ENCODE measurements around the gene GLP1R.

Gene GLP1R

DNA sequence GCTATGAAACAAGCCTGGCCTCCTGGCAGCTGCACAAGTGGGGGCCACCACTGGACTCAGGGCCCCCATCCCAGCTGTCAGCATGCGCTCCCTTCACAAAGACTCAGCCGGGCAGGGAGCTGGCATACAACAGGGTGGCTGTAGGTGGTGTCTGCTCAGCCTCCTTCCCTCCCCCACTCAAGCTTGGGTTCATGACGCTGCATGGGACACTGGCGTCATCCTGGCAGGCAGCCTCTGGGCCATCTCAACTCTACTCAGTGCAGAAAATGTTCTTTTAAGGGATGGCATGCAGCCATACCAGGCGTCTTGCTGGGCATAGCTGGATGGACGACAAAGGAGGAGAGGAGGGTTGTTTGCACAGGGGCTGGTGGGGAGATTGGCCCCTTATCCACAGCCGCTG lies 35.9 kb downstream of the GLP1R start:
- Mint-ChIP-seq H3K9me3 (no peaks in the 10 kb centered on the region), H3K4me3 (no peak overlapping the region), H3K36me3 (no peaks in the 10 kb centered on the region), H3K27ac (no peak overlapping the region), H3K4me1 (peaks cover 25% of the 10 kb centered on the region)
- DNase-seq (ENCODE audit: low spot score in 2 of 2), result peak in 1 of 2 donors; percentile 42
- no peak for ATAC-seq

DNA sequence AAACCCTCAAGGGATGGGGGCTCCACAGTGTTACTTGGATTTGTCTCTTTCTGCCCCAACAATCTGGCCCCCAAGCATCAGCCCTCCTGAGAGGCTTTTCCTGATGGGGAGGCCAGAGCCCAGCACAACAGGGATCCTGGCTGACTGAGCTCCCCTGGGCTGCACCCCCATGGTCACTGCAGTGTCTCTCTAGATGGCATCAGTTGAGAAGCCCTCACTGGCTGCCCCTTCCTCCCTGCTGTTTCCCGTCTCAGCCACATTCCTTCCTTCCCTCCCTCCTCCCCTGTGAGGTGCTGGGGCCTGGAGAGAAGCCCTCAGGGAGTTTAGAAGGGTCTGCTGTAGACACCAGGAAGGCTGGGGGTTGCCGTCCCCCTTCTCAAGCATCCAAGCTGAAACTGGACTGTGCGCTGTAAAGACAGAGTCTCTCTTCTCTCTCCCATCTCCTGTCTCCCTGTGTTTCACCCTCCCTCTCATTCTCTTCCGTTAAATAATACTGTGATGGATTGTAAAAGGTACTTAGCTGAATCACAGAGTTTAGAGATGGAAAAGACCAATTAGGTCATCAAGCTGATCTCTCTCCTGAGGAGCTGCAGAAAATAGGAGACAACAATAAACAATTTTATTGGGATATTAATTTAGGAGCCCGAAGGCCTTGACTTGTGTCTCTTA lies 36.7 kb downstream of the GLP1R start:
- Mint-ChIP-seq H3K4me3 (no peak overlapping the region), H3K36me3 (no peaks in the 10 kb centered on the region), H3K9me3 (no peaks in the 10 kb centered on the region), H3K27ac (no peak overlapping the region), H3K4me1 (peaks cover 25% of the 10 kb centered on the region)
- DNase-seq (ENCODE audit: low spot score in 2 of 2) (peak in 1 of 2 donors; percentile 48), ATAC-seq (no peak)

DNA sequence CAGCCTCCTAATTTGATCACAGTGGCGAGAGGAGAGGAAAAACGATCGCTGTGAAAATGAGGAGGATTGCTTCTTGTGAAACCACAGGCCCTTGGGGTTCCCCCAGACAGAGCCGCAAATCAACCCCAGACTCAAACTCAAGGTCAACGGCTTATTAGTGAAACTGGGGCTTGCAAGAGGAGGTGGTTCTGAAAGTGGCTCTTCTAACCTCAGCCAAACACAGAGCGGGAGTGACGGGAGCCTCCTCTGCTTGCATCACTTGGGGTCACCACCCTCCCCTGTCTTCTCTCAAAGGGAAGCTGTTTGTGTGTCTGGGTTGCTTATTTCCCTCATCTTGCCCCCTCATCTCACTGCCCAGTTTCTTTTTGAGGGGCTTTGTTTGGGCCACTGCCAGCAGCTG lies 37.7 kb downstream of the GLP1R start:
- Mint-ChIP-seq H3K9me3 (no peaks in the 10 kb centered on the region), H3K4me1 (peaks cover 25% of the 10 kb centered on the region), H3K4me3 (peak overlapping the region; percentile 19), H3K27ac (no peak overlapping the region), H3K36me3 (no peaks in the 10 kb centered on the region)
- ATAC-seq (peak; percentile 88), DNase-seq (ENCODE audit: low spot score in 2 of 2) (peak in 1 of 2 donors; percentile 76)

DNA sequence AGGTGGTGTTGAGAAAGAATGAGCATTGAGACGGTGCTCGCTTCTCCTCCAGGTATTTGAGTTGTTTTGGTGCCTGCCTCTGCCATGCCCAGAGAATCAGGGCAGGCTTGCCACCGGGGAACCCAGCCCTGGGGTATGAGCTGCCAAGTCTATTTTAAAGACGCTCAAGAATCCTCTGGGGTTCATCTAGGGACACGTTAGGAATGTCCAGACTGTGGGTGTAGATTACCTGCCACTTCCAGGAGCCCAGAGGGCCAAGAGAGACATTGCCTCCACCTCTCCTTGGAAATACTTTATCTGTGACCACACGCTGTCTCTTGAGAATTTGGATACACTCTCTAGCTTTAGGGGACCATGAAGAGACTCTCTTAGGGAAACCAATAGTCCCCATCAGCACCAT lies 38.1 kb downstream of the GLP1R start:
- Mint-ChIP-seq H3K4me1 (peaks cover 25% of the 10 kb centered on the region), H3K27ac (no peak overlapping the region), H3K9me3 (no peaks in the 10 kb centered on the region), H3K4me3 (peak overlapping the region; percentile 19), H3K36me3 (no peaks in the 10 kb centered on the region)
- DNase-seq (ENCODE audit: low spot score in 2 of 2) (no peak), ATAC-seq (no peak)

DNA sequence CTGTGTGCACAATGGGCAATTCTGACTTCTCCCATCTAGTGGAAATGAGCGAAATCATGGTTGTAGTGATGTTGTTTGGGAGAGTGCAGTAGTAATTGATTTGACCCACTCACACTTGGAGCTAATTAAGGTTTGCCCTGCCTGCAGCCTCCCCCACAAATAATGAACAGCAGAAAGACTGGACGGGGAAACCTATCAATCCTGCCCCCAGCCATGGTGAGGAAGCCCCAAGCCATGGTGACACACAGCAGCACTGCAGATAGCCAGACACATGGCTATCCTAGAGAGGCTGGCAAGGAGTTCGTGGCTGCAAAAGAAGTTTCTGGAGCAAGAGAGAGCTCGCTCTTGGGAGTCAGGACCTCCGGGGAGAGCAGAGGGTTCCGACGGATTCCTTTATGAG lies 38.6 kb downstream of the GLP1R start:
- H3K36me3 Mint-ChIP-seq, result no peaks in the 10 kb centered on the region
- DNase-seq (ENCODE audit: low spot score in 2 of 2) (peak in 1 of 2 donors; percentile 41), ATAC-seq (no peak)
- H3K4me1 Mint-ChIP-seq, result peaks cover 25% of the 10 kb centered on the region
- no peak overlapping the region for H3K4me3 Mint-ChIP-seq
- no peaks in the 10 kb centered on the region for H3K9me3 Mint-ChIP-seq
- H3K27ac Mint-ChIP-seq, result no peak overlapping the region

DNA sequence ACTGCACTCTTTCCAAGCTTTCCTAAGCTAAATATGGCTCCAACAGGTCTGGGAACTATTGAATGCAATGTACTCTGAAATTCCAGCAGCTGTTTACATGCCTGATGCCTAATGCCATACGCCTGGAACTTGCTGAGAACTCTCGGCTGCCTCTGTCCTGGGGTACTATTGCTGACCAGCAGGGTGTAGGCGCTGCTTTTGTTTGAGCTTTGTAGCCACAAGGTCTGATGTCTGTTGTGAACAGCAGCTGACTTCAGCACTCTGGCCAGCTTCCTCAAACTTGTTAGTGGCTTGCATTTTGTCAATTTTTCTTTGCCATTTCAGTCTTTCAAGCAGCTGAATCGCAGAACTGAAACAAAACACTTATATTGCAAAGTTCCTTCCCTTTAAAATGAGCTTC lies 39.8 kb downstream of the GLP1R start:
- no peaks in the 10 kb centered on the region for H3K9me3 Mint-ChIP-seq
- H3K4me3 Mint-ChIP-seq, result no peak overlapping the region
- H3K36me3 Mint-ChIP-seq, result no peaks in the 10 kb centered on the region
- ATAC-seq (no peak), DNase-seq (ENCODE audit: low spot score in 2 of 2) (no peak)
- no peak overlapping the region for H3K27ac Mint-ChIP-seq
- peaks cover 21% of the 10 kb centered on the region for H3K4me1 Mint-ChIP-seq

DNA sequence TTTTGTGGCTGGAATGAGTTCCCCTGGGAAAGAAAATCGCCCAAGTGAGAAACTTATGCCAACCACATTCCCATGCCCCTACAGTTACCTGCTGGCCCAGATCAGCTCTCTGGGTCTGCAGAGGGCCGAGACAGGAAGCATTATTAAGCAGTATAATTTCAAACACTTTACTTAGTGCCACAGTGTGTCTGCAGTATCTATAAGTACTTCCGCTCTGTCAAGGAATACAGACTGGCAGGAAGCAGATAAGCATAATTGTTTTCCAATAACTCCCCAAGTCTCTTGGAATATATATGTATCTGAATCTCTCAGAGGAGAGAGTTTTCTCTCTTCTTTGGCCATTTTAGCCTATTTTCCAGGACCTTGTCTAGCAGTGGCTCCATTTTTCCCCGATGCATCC lies 41.5 kb downstream of the GLP1R start:
- no peak overlapping the region for H3K27ac Mint-ChIP-seq

DNA sequence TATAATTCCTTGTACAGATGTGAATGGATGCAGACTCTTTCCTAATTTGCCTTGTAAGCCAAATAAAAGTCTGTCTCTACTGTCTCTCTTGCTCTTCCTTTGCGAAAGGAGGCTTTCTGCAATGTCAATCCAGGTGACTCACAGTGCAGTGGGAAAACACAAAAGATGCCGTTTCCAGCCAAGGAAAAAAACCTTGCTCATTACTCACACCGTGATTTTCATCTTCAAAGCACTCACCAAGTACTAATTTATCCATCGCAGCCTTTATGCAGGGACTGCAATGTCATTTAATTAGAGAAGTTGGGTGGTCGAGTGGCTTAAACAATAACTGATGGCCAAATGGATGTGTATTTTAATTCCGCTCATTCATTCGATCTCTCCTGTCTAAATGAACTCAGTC lies 42.6 kb downstream of the GLP1R start:
- no peak overlapping the region for H3K27ac Mint-ChIP-seq
- H3K4me1 Mint-ChIP-seq, result peaks cover 10% of the 10 kb centered on the region
- H3K9me3 Mint-ChIP-seq, result no peaks in the 10 kb centered on the region
- H3K36me3 Mint-ChIP-seq, result no peaks in the 10 kb centered on the region
- no peak for DNase-seq (ENCODE audit: low spot score in 2 of 2)
- H3K4me3 Mint-ChIP-seq, result no peak overlapping the region
- ATAC-seq, result no peak

More for the DNA sequence above, 41.5 kb downstream of the GLP1R start:
- Mint-ChIP-seq H3K9me3 (no peaks in the 10 kb centered on the region), H3K4me1 (peaks cover 16% of the 10 kb centered on the region), H3K4me3 (no peak overlapping the region), H3K36me3 (no peaks in the 10 kb centered on the region)
- DNase-seq (ENCODE audit: low spot score in 2 of 2) (no peak), ATAC-seq (no peak)

DNA sequence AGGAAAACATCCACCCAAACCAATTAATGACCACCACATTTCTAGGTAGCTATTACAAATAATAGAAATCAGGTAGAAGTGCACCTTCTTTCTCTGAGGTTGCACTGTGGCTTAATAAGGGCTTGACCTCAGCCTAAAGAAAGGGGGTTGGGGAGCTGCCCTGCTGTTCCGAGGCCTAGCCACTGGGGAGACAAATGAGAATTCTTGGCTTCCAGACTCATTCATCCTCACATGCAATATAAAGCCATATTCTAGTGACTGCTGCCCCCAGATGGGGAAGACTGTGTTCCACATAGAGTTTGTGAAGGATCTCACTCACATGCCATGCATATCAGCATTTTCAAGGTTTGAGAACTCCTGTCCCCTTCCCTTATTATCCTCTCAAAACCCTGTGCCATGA lies 43.5 kb downstream of the GLP1R start:
- no peaks in the 10 kb centered on the region for H3K9me3 Mint-ChIP-seq
- ATAC-seq (no peak), DNase-seq (ENCODE audit: low spot score in 2 of 2) (no peak)
- no peak overlapping the region for H3K27ac Mint-ChIP-seq
- no peaks in the 10 kb centered on the region for H3K36me3 Mint-ChIP-seq
- no peak overlapping the region for H3K4me3 Mint-ChIP-seq
- H3K4me1 Mint-ChIP-seq, result peaks cover under 1% of the 10 kb centered on the region

DNA sequence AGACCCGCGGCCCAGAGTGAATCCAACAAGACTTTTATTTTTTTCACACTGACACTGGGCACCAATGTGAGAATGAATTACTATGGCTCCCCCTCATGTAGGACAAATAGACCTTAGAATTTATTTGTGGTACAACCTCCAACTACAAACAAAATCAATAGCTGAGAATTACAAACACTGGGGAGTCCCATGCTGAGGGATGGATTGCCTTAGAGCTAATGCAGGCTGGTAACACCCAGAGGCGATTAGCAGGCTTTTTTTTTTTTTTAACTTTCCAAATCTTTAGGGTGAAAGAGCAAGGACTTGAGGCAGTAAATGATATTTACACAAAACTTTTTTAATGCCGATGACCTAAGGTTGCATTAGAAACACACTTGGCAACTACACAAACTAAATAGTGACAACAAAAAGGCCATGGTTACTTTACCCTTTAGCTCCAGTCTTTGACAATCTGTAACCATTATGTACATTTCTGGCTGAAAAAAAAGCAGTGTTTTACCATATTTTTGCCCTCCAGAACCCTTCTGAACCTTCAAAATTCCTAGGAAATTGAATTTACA lies 44.6 kb downstream of the GLP1R start:
- Mint-ChIP-seq H3K36me3 (no peaks in the 10 kb centered on the region), H3K4me1 (no peaks in the 10 kb centered on the region), H3K4me3 (no peak overlapping the region), H3K9me3 (no peaks in the 10 kb centered on the region), H3K27ac (no peak overlapping the region)
- DNase-seq (ENCODE audit: low spot score in 2 of 2) (no peak), ATAC-seq (no peak)

DNA sequence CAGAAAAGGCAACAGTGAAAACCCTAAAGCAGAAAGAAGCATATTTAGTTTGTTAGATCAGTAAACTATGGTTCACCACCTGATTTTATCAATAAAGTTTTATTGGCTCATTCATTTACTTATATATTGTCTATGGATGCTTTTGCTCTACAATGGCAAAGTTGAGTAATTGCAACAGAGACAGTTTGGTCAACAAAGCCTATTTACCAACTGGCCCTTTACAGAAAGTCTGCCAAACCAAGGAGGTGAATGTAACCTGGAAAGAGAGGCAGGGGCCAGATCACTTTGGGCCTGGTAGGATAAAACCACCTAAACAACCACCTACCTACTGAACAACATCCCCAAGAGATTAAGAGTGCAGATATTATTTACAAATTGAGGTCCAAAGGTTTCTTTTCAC lies 47.0 kb downstream of the GLP1R start:
- ATAC-seq, result no peak
- Mint-ChIP-seq H3K27ac (no peak overlapping the region), H3K36me3 (no peaks in the 10 kb centered on the region), H3K9me3 (no peaks in the 10 kb centered on the region), H3K4me1 (peaks cover 6% of the 10 kb centered on the region), H3K4me3 (no peak overlapping the region)
- DNase-seq (ENCODE audit: low spot score in 2 of 2), result no peak

DNA sequence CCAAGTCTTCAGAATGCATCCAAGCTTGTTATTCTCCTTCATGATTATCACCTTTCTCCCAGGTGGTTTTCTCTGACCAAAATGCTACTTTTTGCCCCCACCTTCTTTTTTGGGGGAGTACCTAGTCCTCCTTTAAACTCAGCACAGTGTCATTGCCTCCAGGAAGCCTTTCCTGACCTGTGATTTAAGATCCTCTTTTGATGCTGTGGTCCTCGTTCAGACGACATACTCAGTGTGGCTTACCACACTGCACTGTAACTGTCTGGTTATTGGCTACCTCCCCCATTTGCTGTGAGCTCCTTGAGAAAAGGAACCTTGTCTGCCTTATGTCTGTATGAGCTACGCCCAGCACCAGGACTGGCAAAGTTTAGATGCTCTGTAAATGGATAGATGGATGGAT lies 51.8 kb downstream of the GLP1R start:
- Mint-ChIP-seq H3K27ac (no peak overlapping the region), H3K36me3 (peaks cover 8% of the 10 kb centered on the region), H3K4me3 (no peak overlapping the region), H3K9me3 (no peaks in the 10 kb centered on the region), H3K4me1 (peaks cover 18% of the 10 kb centered on the region)
- no peak for DNase-seq (ENCODE audit: low spot score in 2 of 2)
- peak; percentile 46 for ATAC-seq

DNA sequence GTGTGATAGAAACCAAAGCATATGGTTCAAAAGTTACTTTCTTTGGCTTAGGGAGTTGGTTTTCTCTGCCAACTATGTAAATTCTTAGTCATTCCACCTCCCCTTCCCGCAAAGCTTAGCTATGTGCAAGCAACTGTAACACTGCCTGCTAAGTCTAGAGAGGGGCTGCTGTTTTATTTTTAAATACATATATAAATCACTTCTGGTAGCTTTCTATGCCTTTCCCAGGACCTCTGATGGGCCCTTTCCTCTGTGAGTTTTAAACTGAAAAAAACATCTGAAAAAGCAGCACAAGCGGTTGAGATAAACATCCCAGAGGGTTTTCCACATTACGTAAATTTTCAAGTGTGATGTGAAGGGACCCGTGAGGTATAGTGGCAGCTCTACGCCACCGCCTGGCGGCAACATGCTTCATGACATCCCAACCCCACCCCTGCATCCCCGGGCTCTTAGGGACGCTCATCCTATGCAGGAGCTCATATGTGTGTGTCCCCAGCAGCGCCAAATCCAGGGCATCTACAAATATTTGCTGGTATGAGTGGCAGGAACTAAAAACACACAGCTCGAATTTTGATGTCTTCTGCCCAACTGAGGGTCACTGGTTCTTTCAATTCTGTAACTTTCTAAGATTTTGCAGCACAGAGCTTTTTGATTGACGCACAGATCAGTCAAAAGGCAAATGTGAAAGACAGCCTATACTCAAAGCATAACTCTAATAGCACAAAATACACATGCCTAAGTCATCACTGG lies 53.7 kb downstream of the GLP1R start:
- H3K36me3 Mint-ChIP-seq, result peaks cover 11% of the 10 kb centered on the region
- H3K9me3 Mint-ChIP-seq, result no peaks in the 10 kb centered on the region
- ATAC-seq (peak; percentile 32), DNase-seq (ENCODE audit: low spot score in 2 of 2) (no peak)
- H3K27ac Mint-ChIP-seq, result no peak overlapping the region
- no peak overlapping the region for H3K4me3 Mint-ChIP-seq
- H3K4me1 Mint-ChIP-seq, result peaks cover 22% of the 10 kb centered on the region

DNA sequence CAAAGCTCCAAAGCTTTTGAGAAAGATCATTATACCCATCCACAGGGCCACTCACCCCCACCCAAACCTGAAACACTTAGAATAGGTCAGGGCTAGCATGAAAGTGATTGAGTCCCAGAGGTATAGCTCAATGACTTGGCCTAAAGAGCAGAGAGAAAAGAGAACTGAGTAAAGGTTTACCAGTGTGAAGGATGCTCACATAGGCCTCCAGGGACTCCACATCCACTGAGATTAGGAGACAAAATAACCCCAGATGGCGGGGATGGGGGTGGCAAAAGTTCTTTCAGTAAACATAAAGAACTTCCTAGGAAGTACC lies 54.2 kb downstream of the GLP1R start:
- Mint-ChIP-seq H3K27ac (no peak overlapping the region), H3K4me3 (no peak overlapping the region), H3K9me3 (no peaks in the 10 kb centered on the region), H3K4me1 (peaks cover 24% of the 10 kb centered on the region), H3K36me3 (peaks cover 12% of the 10 kb centered on the region)
- DNase-seq (ENCODE audit: low spot score in 2 of 2), result no peak
- peak; percentile 76 for ATAC-seq

DNA sequence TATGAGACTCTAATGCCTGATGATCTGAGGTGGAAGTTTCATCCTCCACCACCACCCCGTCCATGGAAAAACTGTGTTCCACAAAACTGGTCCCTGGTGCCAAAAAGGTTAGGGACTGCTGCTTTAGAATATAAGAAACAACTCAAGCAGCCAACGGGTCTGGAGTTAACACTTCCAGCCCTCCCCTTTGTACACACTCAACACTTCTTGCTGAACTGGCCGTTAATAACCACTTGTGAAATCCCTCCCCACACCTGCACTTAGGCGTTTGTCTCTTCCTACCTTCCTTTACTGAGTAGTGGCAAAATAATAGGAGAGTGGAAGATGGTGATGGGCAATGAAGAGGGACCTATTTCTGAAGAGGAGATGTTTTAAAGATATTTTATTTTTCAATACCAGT lies 55.9 kb downstream of the GLP1R start:
- DNase-seq (ENCODE audit: low spot score in 2 of 2) (no peak), ATAC-seq (no peak)
- Mint-ChIP-seq H3K4me3 (no peak overlapping the region), H3K36me3 (peaks cover 16% of the 10 kb centered on the region), H3K4me1 (peaks cover 32% of the 10 kb centered on the region), H3K9me3 (no peaks in the 10 kb centered on the region), H3K27ac (no peak overlapping the region)

DNA sequence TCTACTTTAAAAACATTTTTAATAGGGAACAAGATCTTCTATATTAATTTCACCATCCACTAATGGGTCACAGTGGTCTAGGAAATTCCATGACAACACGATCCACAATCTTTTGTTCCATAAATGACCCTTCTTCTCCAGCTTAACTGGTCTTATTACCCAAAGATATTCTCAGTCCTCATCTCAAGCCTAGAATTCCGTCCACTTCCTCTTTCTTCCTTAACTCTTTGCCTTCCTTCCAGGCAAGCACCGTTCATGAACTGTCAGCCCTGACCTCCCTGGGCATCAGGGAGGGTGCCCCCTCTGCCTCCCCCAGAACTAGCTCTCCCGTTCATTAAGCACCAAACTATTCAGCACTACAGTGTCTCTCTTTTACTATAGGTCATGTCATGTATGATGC lies 58.5 kb downstream of the GLP1R start:
- ATAC-seq, result no peak
- Mint-ChIP-seq H3K9me3 (no peaks in the 10 kb centered on the region), H3K4me3 (no peak overlapping the region), H3K36me3 (peaks cover 22% of the 10 kb centered on the region), H3K27ac (no peak overlapping the region), H3K4me1 (peaks cover 41% of the 10 kb centered on the region)
- no peak for DNase-seq (ENCODE audit: low spot score in 2 of 2)
